ENCODE data around the gene CLOCK. TPM values are rescaled to one million over a fixed set of nuclear protein-coding genes. Genes with fewer than 3 reads are reported as not detected.
"Not testable (repeated sequence)": the region's sequence is repeated elsewhere in the genome, so short reads cannot be mapped to it uniquely, and the experiment has no call there.

The CLOCK gene, protein sequence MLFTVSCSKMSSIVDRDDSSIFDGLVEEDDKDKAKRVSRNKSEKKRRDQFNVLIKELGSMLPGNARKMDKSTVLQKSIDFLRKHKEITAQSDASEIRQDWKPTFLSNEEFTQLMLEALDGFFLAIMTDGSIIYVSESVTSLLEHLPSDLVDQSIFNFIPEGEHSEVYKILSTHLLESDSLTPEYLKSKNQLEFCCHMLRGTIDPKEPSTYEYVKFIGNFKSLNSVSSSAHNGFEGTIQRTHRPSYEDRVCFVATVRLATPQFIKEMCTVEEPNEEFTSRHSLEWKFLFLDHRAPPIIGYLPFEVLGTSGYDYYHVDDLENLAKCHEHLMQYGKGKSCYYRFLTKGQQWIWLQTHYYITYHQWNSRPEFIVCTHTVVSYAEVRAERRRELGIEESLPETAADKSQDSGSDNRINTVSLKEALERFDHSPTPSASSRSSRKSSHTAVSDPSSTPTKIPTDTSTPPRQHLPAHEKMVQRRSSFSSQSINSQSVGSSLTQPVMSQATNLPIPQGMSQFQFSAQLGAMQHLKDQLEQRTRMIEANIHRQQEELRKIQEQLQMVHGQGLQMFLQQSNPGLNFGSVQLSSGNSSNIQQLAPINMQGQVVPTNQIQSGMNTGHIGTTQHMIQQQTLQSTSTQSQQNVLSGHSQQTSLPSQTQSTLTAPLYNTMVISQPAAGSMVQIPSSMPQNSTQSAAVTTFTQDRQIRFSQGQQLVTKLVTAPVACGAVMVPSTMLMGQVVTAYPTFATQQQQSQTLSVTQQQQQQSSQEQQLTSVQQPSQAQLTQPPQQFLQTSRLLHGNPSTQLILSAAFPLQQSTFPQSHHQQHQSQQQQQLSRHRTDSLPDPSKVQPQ
- total RNA-seq (10 to 100 TPM; 25.4 to 40.7 (median 32.5) TPM), polyA plus RNA-seq (1 to 10 TPM; 6.1 to 9.3 TPM)
- long read RNA-seq, donor 1, partial matches to known transcripts = 5 of 12 reads
- long read RNA-seq, donor 1, other reads (novel, unspliced or antisense) = 6 of 12 reads
- long read RNA-seq, donor 2, transcript CLOCK-211 (23 exons, 3,580 nt) = major isoform, 6 of 18 reads
- long read RNA-seq, donor 2, partial matches to known transcripts = 5 of 18 reads
- long read RNA-seq, donor 2, other reads (novel, unspliced or antisense) = 7 of 18 reads
- long read RNA-seq, donor 3, partial matches to known transcripts = 10 of 27 reads
- long read RNA-seq, donor 3, other reads (novel, unspliced or antisense) = 14 of 27 reads

DNA sequence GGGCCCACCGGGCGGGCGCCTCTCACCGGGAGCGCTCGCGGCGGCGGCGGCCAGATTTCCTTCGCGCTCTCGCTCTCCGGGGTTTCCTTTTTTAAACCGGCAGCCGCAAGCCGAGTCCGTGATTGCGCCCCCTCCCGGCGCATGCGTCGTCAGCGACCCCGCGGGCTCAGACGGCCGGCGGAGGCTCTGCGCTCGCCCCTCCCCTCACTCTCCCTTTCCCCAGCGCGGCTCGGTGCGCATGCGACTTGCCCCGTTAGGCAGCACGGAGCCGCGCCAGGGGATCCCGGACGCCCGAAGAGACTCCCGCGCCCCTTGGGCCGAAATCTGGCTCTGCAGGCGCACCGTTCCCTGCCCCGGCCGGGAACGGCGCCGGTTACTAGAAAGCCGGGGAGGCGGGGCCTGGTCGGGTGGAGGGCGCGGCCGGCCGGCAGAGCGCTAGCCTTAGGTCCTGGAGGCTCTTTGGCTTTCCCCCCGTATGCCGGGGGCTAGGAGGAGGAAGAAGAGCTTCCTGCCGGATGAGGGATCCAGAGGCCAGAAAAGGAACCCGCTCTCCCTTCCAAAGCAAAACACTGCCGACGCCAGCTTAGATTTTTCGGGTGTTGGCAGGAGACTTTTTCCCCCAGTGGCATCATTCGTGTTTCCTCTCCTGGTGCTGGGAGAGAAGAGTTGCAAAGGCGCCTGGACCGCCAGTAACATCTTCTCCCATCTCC is at the start of gene CLOCK:
CLOCK (minus strand) TSS at position 154 of the 710 bp plus-strand sequence. CDS start 64,124 bp downstream, outside the sequence.
- intact Hi-C loops (cut with DNase I) = loop anchor here in 8 of 10 donors (5.0 to 10.0 kb wide), 10 partner anchors 92 to 550 kb away; partner anchors contain the start of genes SRD5A3 (in 5 of the 8), EXOC1 (in 4 of the 8) and TMEM165 (in 4 of the 8)
- peak; percentile 89 to 96 (median 92) for ATAC-seq

DNA sequence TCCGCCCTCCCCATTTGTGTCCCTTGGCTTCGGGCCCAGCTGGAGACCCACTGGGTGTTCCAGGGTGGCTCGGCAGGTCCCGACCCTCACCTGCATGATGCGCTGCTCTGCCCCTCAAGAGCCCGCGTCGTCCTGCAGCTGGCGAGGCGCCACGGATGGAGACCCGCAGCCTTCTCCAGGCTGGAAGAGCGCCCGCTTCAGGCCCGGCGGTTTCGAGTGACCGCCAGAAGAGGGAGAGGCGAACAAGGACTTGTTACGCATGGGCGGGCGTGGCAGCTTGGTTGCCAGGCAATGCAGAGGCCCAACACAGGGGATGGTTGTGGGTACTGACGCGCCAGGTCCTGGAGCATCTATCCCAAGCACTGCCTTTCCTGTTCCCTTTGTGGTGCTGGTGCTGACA is 45.3 kb upstream of the CLOCK start, which contains the start of gene PDCL2:
PDCL2 (minus strand) TSS at position 232 of the 400 bp plus-strand sequence; CDS start at position 96, 136 bp downstream.
- Histone ChIP-seq H3K4me3 (no peak within 1 kb of the TSS), H3K4me1 (no peaks in the 10 kb centered on the region), H3K27ac (no peak within 1 kb of the TSS), H3K36me3 (no peaks in the 10 kb centered on the region), H3K27me3 (no peaks in the 10 kb centered on the region), H3K9me3 (peaks cover 0 to 21% (median 0%) of the 10 kb centered on the region in 11 donors)
- ATAC-seq (no peak), DNase-seq (no peak)
- 89 to 91% methylated on average over 24 of the region's 24 CpGs for WGBS, 2 donors
- intact Hi-C loops (cut with DNase I) = no loop called here
- TF ChIP-seq, protein P1, sequence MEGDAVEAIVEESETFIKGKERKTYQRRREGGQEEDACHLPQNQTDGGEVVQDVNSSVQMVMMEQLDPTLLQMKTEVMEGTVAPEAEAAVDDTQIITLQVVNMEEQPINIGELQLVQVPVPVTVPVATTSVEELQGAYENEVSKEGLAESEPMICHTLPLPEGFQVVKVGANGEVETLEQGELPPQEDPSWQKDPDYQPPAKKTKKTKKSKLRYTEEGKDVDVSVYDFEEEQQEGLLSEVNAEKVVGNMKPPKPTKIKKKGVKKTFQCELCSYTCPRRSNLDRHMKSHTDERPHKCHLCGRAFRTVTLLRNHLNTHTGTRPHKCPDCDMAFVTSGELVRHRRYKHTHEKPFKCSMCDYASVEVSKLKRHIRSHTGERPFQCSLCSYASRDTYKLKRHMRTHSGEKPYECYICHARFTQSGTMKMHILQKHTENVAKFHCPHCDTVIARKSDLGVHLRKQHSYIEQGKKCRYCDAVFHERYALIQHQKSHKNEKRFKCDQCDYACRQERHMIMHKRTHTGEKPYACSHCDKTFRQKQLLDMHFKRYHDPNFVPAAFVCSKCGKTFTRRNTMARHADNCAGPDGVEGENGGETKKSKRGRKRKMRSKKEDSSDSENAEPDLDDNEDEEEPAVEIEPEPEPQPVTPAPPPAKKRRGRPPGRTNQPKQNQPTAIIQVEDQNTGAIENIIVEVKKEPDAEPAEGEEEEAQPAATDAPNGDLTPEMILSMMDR (IDR thresholded peaks at IDR 0.05) = no peak

More for the DNA sequence above, at the start of gene CLOCK:
- 0% methylated on average over 71 of the region's 71 CpGs for WGBS, 2 donors
- H3K36me3 ChIP-seq = no peaks in the 10 kb centered on the region
- TF ChIP-seq, protein P1 (IDR thresholded peaks at IDR 0.05) = peak; percentile 42 to 78 (median 70)
- H3K27ac ChIP-seq = peak within 1 kb of the TSS; percentile 94 to 100 (median 99)
- no peaks in the 10 kb centered on the region for H3K9me3 ChIP-seq
- peaks cover 0 to 28% (median 19%) of the 10 kb centered on the region in 9 donors for H3K4me1 ChIP-seq
- DNase-seq = peak; percentile 88 to 90
- H3K4me3 ChIP-seq = peak within 1 kb of the TSS; percentile 73 to 99 (median 98)
- H3K27me3 ChIP-seq = no peaks in the 10 kb centered on the region

DNA sequence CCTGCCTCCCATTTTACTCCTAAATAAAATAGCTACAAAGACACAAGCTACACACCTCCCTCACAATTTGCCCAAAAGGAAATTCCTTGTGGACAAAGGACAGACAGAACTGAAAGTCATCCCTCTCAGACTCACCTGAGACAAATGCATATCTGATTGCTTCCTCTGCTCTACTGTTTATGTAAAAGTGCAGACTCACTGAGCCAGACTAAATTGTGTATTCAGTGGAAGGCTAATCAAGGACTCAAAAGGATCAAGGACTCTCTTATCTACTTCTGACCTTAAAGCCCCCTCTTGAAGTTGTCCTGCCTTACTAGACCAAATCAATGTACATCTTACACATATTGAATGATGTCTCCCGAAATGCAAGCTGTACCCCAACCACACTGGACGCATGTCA is 41.5 kb upstream of the CLOCK start:
- ATAC-seq = no peak
- Histone ChIP-seq H3K4me1 (no peaks in the 10 kb centered on the region), H3K27me3 (no peaks in the 10 kb centered on the region), H3K36me3 (no peaks in the 10 kb centered on the region), H3K4me3 (no peak overlapping the region), H3K9me3 (peaks cover 0 to 29% (median 0%) of the 10 kb centered on the region in 11 donors), H3K27ac (no peak overlapping the region)
- intact Hi-C loops (cut with DNase I) = no loop called here
- WGBS, 2 donors = 77 to 91% methylated on average over 2 of the region's 2 CpGs
- DNase-seq = no peak
- TF ChIP-seq, protein P1 (IDR thresholded peaks at IDR 0.05) = no peak

DNA sequence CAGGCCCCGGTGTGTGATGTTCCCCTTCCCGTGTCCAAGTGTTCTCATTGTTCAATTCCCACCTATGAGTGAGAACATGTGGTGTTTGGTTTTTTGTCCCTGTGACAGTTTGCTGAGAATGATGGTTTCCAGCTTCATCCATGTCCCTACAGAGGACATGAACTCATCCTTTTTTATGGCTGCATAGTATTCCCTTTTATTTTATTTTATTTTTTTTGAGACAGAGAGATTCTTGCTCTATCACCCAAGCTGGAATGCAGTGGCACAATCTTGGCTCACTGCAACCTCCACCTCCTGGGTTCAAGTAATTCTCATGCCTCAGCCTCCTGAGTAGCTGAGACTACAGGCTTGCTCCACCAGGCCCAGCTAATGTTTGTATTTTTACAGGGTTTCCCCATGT is 36.1 kb upstream of the CLOCK start:
- H3K27ac ChIP-seq; DNase-seq; H3K4me1 ChIP-seq; H3K36me3 ChIP-seq; H3K4me3 ChIP-seq; intact Hi-C loops (cut with DNase I); H3K27me3 ChIP-seq; ATAC-seq: not testable (repeated sequence)
- H3K9me3 ChIP-seq = peaks cover 0 to 19% (median under 1%) of the 10 kb centered on the region in 11 donors
- 86 to 100% methylated on average over 1 to 2 of the region's 2 CpGs for WGBS, 2 donors
